Activated CD4-positive, alpha-beta T cell treated with anti-CD3 and anti-CD28 coated beads for 48 hours (primary cell): ENCODE results near the gene HS6ST1.
"Not testable (repeated sequence)": the region's sequence is repeated elsewhere in the genome, so short reads cannot be mapped to it uniquely, and the experiment has no call there.

ENCODE experiments used
- DNase-seq: peaks from one replicate; pipeline ENCODE4 v3.0.0-alpha.2; 2020

Gene HS6ST1

GRCh38 chr2:128280901-128281321, 37.8 kb downstream of the HS6ST1 start:
- no peak for DNase-seq

- no peak for DNase-seq
Observed at GRCh38 chr2:128280158-128280871, 38.4 kb downstream of the HS6ST1 start.

- no peak for DNase-seq
Observed at GRCh38 chr2:128279786-128280157, 38.9 kb downstream of the HS6ST1 start.

- DNase-seq: no peak
Observed at GRCh38 chr2:128279009-128279408, 39.7 kb downstream of the HS6ST1 start.

- no peak for DNase-seq
Observed at GRCh38 chr2:128277961-128278681, 40.5 kb downstream of the HS6ST1 start.

- DNase-seq: no peak
Observed at GRCh38 chr2:128276878-128277675, 41.6 kb downstream of the HS6ST1 start.

GRCh38 chr2:128275498-128276045, 43.1 kb downstream of the HS6ST1 start:
- no peak for DNase-seq

GRCh38 chr2:128274218-128274617, 44.5 kb downstream of the HS6ST1 start:
- DNase-seq: no peak

GRCh38 chr2:128273469-128274081, 45.1 kb downstream of the HS6ST1 start:
- no peak for DNase-seq

GRCh38 chr2:128272601-128273468, 45.8 kb downstream of the HS6ST1 start:
- no peak for DNase-seq

GRCh38 chr2:128271911-128272600, 46.6 kb downstream of the HS6ST1 start:
- no peak for DNase-seq

- DNase-seq: no peak
Observed at GRCh38 chr2:128271597-128271910, 47.1 kb downstream of the HS6ST1 start.

GRCh38 chr2:128270672-128271596, 47.7 kb downstream of the HS6ST1 start:
- no peak for DNase-seq

- no peak for DNase-seq
Observed at GRCh38 chr2:128269990-128270671, 48.5 kb downstream of the HS6ST1 start.

- DNase-seq: no peak
Observed at GRCh38 chr2:128269063-128269989, 49.3 kb downstream of the HS6ST1 start.

- DNase-seq: not testable (repeated sequence)
Observed at GRCh38 chr2:128268611-128269010, 50.1 kb downstream of the HS6ST1 start.

- DNase-seq: not testable (repeated sequence)
Observed at GRCh38 chr2:128268145-128268544, 50.5 kb downstream of the HS6ST1 start.

- not testable (repeated sequence) for DNase-seq
Observed at GRCh38 chr2:128267649-128268048, 51.0 kb downstream of the HS6ST1 start.
